Ectodermal cell (in vitro differentiated cells): Measurements from ENCODE around the gene TMEM259.

Experiments used
- H3K27ac ChIP-seq: 2 replicates; pipeline ENCODE4 v1.7.0; 2013; ENCODE audit warnings: mild to moderate bottlenecking, low read depth, low read length; ENCODE audit not compliant: insufficient read depth, poor library complexity, severe bottlenecking
- H3K27me3 ChIP-seq: 2 replicates; pipeline ENCODE4 v1.7.0; 2013; ENCODE audit warnings: mild to moderate bottlenecking, low read length; ENCODE audit not compliant: insufficient read depth, control insufficient read depth, poor library complexity, severe bottlenecking
- H3K36me3 ChIP-seq: one replicate; pipeline ENCODE4 v1.7.0; 2013; ENCODE audit warnings: low read length; ENCODE audit not compliant: control insufficient read depth, insufficient read depth
- H3K4me1 ChIP-seq: one replicate; pipeline ENCODE4 v1.7.0; 2013; ENCODE audit warnings: low read length; ENCODE audit not compliant: control insufficient read depth, insufficient read depth
- H3K4me3 ChIP-seq: 2 replicates; pipeline ENCODE4 v1.7.0; 2013; ENCODE audit warnings: low read depth, low read length, control low read depth; ENCODE audit not compliant: insufficient read depth
- H3K9me3 ChIP-seq: 2 replicates; pipeline ENCODE4 v1.7.0; 2013; ENCODE audit warnings: mild to moderate bottlenecking, low read length, moderate library complexity; ENCODE audit not compliant: control insufficient read depth
- WGBS, 2 experiments: methylation state at CpG; one replicate each; pipeline ENCODE4 v1.1.7; 2013; ENCODE audit warnings: missing lambda C conversion rate in 2 of 2; 5-methylcytosine and 5-hydroxymethylcytosine counted together

TMEM259 gene

DNA sequence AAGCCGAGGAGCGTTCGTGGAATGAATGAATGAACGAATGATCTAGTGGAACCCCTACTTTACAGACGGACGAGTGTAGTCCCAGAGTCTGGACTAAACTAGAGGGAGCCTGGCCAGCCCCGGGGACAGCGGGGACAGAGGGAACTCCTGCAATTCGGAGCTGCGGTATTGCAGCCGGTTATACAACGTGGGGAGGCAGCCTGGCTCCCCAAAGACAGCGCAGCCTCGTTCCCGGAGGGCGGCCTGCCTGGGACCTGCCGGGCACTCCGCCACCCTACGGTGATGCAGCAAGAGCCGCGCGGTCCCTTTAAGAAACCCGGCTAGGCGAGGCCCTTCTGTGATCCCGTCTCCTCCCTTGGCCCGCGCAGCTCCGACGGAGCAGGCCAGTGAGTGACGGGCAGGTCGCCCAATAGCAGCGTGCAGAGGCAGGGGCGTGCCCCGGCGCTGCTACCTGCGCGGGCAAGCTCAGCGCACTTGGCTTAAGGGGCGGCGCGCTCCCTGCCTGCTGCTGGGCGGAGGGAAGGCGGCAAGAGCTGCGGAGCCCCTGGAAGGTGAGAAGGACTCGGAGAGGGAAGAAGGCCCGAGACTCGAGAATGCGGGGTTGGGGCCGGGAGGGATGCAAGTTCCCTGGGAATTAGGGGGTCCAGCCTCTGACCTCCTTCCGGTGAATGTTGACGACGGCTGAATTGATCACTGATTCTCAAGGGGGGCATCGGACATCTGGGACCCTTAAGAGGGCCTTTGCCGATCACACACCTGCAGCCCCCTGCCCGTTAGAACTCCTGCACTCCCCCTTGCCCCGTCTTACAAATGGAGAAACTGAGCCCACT, 18.9 kb upstream of the TMEM259 start, which contains the start of gene ABCA7:
TSS of gene ABCA7 (plus strand) at position 462 of the 830 bp plus-strand sequence. CDS start 1,255 bp downstream, outside the sequence.
- 2 to 3% methylated on average over 56 of the region's 56 CpGs for WGBS, 2 experiments
- peaks cover 11% of the 10 kb centered on the region for H3K36me3 ChIP-seq
- H3K4me3 ChIP-seq = peak within 1 kb of the TSS; percentile 74
- no peaks in the 10 kb centered on the region for H3K9me3 ChIP-seq
- no peaks in the 10 kb centered on the region for H3K27me3 ChIP-seq
- H3K27ac ChIP-seq = no peak within 1 kb of the TSS
- H3K4me1 ChIP-seq = peaks cover 9% of the 10 kb centered on the region

DNA sequence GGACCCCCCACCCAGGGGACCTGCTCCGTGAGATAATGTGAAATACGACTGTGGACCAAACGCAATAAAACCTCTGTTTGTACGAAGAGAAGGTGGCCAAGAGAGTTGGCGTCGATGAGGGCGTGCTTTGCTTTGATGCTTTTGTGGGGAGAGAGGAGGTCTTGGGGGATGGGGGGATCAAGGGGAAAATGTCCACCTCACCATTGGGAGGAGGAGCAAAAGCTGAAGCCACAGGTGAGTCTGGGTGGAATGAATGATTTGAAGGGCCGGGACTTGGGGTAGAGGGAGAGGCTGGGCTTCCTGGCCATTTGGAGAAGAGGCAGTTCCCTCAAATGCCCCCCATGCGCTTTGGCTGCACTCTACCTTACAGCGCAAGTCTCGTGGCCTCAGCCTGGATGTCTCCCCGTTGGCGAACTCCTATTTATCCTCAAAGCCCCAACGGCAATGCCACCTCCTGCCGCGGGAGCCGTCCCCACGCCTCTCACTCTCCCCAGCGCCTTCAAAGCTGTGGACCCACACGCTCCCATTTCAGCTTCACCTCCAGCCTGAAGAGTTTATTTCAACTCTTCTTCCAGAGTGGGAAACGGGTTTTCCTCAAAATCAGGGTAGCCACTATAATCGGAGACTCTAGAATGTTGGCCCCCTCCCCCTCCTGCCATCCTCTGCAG, 18.2 kb upstream of the TMEM259 start:
- Histone ChIP-seq H3K27me3 (no peaks in the 10 kb centered on the region), H3K36me3 (peaks cover 11% of the 10 kb centered on the region), H3K4me1 (peaks cover 9% of the 10 kb centered on the region), H3K27ac (no peak overlapping the region), H3K4me3 (peak overlapping the region; percentile 74), H3K9me3 (no peaks in the 10 kb centered on the region)
- 58 to 59% methylated on average over 22 of the region's 22 CpGs for WGBS, 2 experiments

DNA sequence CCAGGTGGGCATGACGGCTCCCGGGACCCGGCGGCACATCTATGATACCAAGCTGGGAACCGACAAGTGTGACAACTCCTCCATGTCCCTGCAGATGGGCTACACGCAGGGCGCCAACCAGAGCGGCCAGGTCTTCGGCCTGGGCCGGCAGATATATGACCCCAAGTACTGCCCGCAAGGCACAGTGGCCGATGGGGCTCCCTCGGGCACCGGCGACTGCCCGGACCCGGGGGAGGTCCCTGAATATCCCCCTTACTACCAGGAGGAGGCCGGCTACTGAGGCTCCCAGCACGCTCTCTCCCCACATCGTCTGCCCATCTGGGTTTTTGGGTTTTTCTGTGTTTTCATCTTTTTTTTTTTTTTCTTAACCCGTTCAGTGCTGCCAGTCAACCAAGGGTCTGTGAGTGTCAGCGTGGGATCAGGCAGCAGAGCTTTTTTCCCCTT, 16.7 kb upstream of the TMEM259 start:
- Histone ChIP-seq H3K27ac (no peak overlapping the region), H3K36me3 (peaks cover 17% of the 10 kb centered on the region), H3K9me3 (no peaks in the 10 kb centered on the region), H3K27me3 (no peaks in the 10 kb centered on the region), H3K4me3 (no peak overlapping the region), H3K4me1 (peaks cover 9% of the 10 kb centered on the region)
- 94 to 95% methylated on average over 22 of the region's 22 CpGs for WGBS, 2 experiments

DNA sequence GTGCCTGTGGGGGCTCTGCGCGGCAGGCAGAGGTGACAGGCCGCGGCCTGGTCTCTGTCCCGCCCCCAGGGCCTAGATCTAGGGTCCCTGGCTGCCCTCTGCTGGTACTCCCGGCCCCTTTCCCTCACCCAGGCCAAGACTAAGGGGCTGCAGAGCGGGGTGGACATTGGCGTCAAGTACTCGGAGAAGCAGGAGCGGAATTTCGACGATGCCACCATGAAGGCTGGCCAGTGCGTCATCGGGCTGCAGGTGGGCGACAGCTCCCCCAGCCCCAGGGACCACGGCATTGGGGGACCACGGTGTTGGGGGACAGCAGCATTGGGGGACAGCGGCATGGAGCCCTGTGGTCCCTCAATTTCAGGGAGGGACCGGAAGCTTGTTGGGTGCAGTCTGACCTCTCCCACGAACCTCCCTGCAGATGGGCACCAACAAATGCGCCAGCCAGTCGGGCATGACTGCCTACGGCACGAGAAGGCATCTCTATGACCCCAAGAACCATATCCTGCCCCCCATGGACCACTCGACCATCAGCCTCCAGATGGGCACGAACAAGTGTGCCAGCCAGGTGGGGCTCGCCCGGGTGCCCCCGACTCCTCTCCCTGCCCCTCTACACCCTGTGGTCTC, 15.2 kb upstream of the TMEM259 start:
- Histone ChIP-seq H3K4me3 (no peak overlapping the region), H3K27me3 (no peaks in the 10 kb centered on the region), H3K36me3 (peaks cover 25% of the 10 kb centered on the region), H3K4me1 (peaks cover 9% of the 10 kb centered on the region), H3K9me3 (no peaks in the 10 kb centered on the region), H3K27ac (no peak overlapping the region)
- 88% methylated on average over 29 of the region's 29 CpGs for WGBS, 2 experiments

DNA sequence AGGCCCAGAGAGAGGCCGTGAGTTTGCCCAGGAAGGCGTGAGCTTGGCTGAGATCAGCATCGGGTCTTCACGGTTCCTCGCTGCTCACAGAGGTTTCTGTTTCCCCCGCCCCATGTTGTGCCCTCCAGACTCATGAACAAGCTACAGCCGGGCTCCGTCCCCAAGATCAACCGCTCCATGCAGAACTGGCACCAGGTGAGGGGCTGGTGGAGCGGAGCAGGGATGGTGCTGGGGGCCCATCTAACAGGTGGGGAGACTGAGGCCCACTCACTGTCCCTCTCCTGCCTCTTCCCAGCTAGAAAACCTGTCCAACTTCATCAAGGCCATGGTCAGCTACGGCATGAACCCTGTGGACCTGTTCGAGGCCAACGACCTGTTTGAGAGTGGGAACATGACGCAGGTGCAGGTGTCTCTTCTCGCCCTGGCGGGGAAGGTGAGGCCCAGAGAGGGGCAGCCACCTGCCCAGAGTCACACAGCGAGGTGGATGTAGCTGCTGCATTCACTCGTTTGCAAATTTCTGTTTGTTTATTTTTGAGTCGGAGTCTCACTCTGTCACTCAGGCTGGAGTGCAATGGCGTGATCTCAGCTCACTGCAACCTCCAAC, 11.4 kb upstream of the TMEM259 start:
- no peak overlapping the region for H3K27ac ChIP-seq
- H3K36me3 ChIP-seq = peaks cover 24% of the 10 kb centered on the region
- no peaks in the 10 kb centered on the region for H3K27me3 ChIP-seq
- no peaks in the 10 kb centered on the region for H3K9me3 ChIP-seq
- H3K4me3 ChIP-seq = no peak overlapping the region
- no peaks in the 10 kb centered on the region for H3K4me1 ChIP-seq
- WGBS, 2 experiments = 91 to 92% methylated on average over 20 of the region's 20 CpGs

DNA sequence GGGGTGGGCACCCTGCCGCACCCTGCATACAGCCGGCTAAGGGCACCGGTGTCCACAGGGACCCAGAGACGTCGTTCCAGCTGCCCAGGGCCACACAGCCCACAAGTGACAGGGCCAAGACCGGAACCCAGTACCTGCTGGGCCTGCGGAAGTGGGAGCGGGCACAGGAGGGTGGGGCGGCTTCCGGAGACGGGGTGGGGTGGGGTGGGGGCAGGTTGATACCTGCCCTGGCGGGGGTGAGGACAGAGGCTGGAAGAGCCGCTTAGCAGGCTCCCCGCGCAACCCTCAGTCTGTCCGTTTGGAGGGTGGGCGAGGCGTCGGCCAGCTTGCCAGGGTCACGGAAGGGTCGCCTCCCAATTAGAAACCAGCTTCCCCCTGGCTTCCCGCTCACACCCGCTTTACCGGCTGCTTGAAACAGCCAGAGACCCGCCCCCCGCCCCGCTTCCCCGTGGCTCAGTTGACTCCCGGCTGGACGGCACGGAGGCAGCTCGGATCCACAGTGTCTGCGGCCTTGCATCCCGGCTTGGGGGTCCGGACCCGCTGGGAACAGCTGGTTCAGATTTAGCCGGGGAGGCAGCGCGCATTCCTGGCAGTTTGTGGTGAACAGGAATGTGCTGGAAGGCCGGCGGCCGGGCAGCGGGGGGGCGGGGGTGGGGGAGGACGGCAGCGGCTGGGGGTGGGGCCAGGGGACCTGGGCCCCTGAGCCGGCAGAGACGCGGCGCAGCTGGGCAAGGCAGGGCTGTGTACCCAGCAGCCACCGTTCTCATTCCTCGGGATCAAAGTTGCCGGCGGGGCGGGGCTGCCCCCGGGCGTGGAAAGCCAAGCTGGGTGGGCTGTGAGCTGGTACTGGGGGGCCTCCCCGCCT, 7.4 kb upstream of the TMEM259 start:
- H3K27ac ChIP-seq = peak overlapping the region; percentile 87
- 2% methylated on average over 58 of the region's 58 CpGs for WGBS, 2 experiments
- H3K9me3 ChIP-seq = no peaks in the 10 kb centered on the region
- no peaks in the 10 kb centered on the region for H3K4me1 ChIP-seq
- peaks cover 18% of the 10 kb centered on the region for H3K36me3 ChIP-seq
- H3K4me3 ChIP-seq = peak overlapping the region; percentile 89
- no peaks in the 10 kb centered on the region for H3K27me3 ChIP-seq

DNA sequence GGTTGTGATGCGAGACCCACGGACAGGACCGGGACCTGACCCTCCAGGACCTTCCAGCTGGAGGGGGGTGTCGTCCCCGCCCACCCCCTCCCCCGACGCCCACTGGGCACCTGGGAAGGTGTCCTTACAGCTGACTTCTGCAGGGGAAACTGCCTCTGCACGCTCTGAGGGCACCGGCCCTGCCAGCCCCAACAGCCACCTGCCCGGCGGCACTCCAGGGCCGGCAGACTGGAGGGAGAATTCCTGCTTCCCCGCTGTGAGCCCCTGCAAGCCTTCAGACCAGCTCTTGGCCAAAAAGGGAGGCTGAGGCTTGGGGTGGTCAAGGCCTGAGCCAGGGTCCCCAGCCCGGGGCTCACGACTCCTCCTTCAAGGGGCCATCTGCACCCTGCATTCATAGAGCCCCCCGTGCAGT, 6.7 kb upstream of the TMEM259 start:
- no peaks in the 10 kb centered on the region for H3K9me3 ChIP-seq
- 2 to 3% methylated on average over 16 of the region's 16 CpGs for WGBS, 2 experiments
- H3K27ac ChIP-seq = peak overlapping the region; percentile 64
- H3K4me3 ChIP-seq = peak overlapping the region; percentile 89
- no peaks in the 10 kb centered on the region for H3K27me3 ChIP-seq
- H3K4me1 ChIP-seq = no peaks in the 10 kb centered on the region
- H3K36me3 ChIP-seq = peaks cover 12% of the 10 kb centered on the region

DNA sequence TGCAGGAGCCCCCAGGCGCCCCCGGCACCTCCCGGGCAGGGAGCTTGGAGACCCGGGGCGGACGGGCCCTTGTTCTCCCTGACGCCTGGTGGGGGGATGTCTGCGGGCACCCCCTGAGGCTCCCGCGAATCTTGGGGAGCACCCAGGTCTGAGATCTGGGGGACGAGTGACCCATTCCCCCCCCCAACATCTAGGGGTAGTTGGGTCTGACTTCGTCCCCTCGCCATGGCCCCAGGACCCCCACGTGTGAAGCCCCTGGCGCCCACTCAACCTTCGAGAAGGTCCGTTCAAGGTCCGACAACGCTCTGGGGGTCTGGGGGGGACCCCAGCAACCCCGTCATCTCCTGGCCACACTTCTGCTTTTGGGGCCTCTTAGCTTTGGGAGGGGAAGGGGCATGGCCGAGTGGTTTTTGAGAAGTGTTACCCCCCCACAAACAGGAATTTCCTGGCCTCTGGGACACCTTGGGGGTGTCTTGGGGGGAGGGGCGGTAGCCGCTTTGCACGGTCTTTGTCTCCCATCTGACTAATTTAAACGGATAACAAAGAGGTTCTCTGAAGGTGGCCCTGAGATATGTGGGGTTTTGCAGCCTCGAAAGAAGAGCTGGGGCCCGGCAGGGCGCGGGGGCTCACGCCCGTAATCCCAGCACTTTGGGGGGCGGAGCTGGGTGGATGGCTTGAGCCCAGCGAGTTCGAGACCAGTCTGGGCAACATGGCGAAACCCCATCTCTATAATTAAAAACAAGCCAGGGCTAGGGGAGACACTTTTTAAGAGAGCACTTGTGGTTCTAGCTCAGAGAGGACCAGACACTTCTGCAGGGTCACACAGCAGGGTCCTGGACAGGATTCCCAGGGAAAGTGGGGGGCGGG, 6.1 kb upstream of the TMEM259 start:
- Histone ChIP-seq H3K27me3 (no peaks in the 10 kb centered on the region), H3K4me1 (no peaks in the 10 kb centered on the region), H3K4me3 (peak overlapping the region; percentile 89), H3K36me3 (peaks cover 6% of the 10 kb centered on the region), H3K9me3 (no peaks in the 10 kb centered on the region), H3K27ac (peak overlapping the region; percentile 97)
- 0 to 1% methylated on average over 36 of the region's 36 CpGs for WGBS, 2 experiments
